Hepatocyte (in vitro differentiated cells): Measurements from ENCODE around the gene ADAMTS15. TPM values are rescaled to one million over a fixed set of nuclear protein-coding genes. Genes with fewer than 3 reads are reported as not detected.

Source experiments
- DNase-seq: peaks from one replicate; pipeline ENCODE4 v3.0.0-alpha.2; 2016; ENCODE audit warnings: low spot score
- H2AFZ ChIP-seq: fragments of 200-600 bp; sonication (generic); 2 replicates; pipeline ENCODE4 v1.6.0; 2016; ENCODE audit warnings: antibody characterized with exemption, mild to moderate bottlenecking
- H3K27ac ChIP-seq: fragments of 200-600 bp; sonication (generic); 2 replicates; pipeline ENCODE4 v1.5.1; 2016; ENCODE audit warnings: mild to moderate bottlenecking
- H3K27me3 ChIP-seq: fragments of 200-600 bp; sonication (generic); 2 replicates; pipeline ENCODE4 v1.6.1; 2016
- H3K36me3 ChIP-seq: fragments of 200-600 bp; sonication (generic); replicated peaks from 2 replicates; pipeline ENCODE4 v1.5.1; 2016; ENCODE audit warnings: low read depth; ENCODE audit not compliant: insufficient read depth
- H3K4me1 ChIP-seq: fragments of 200-600 bp; sonication (generic); 2 replicates; pipeline ENCODE4 v1.5.1; 2016; ENCODE audit warnings: mild to moderate bottlenecking, moderate library complexity; ENCODE audit not compliant: insufficient read depth
- H3K4me2 ChIP-seq: fragments of 200-600 bp; sonication (generic); 2 replicates; pipeline ENCODE4 v1.6.0; 2016
- H3K4me3 ChIP-seq: fragments of 200-600 bp; sonication (generic); 2 replicates; pipeline ENCODE4 v1.5.1; 2016; ENCODE audit warnings: mild to moderate bottlenecking
- H3K79me2 ChIP-seq: fragments of 200-600 bp; sonication (generic); 2 replicates; pipeline ENCODE4 v1.6.0; 2017; ENCODE audit warnings: mild to moderate bottlenecking
- H3K9me2 ChIP-seq: fragments of 200-600 bp; sonication (generic); replicated peaks from 2 replicates; pipeline ENCODE4 v1.6.0; 2017; ENCODE audit warnings: mild to moderate bottlenecking; ENCODE audit not compliant: insufficient read depth
- H3K9me3 ChIP-seq: fragments of 200-600 bp; sonication (generic); 2 replicates; pipeline ENCODE4 v1.5.1; 2016; ENCODE audit warnings: low read depth, mild to moderate bottlenecking
- H4K20me1 ChIP-seq: fragments of 200-600 bp; sonication (generic); 2 replicates; pipeline ENCODE4 v1.6.0; 2016; ENCODE audit warnings: mild to moderate bottlenecking; ENCODE audit not compliant: insufficient read depth, poor library complexity, severe bottlenecking
- EZH2 ChIP-seq: fragments of 200-600 bp; sonication (generic); IDR thresholded peaks from 2 replicates; pipeline ENCODE4 v1.6.1; 2016; ENCODE audit warnings: antibody characterized with exemption, mild to moderate bottlenecking, borderline replicate concordance
- EZH2phosphoT487 ChIP-seq: fragments of 200-600 bp; sonication (generic); IDR thresholded peaks from one replicate; pipeline ENCODE4 v1.6.1; 2018; ENCODE audit warnings: antibody characterized with exemption, mild to moderate bottlenecking, low read depth, moderate library complexity; ENCODE audit not compliant: unreplicated experiment, severe bottlenecking
- WGBS: methylation state at CpG from one replicate; pipeline ENCODE4 v1.1.6; 2016; ENCODE audit warnings: low lambda C conversion rate; ENCODE audit errors: missing lambda C conversion rate; 5-methylcytosine and 5-hydroxymethylcytosine counted together
- polyA plus RNA-seq: library from polyadenylated mRNA; unstranded; fragments of >200 nt; fragmentation: Nextera tagmentation; extraction: Ambion mirVana; gene quantifications from 2 replicates; pipeline ENCODE4 v1.2.1, GENCODE V29; 2016
- total RNA-seq: library from RNA; depleted of rRNA; stranded (reverse); fragments of >200 nt; gene quantifications from 2 replicates; pipeline ENCODE4 v1.2.3, GENCODE V29; 2014
- TF ChIP-seq, protein P1 (sequence below): fragments of 200-600 bp; sonication (generic); IDR thresholded peaks from 2 replicates; pipeline ENCODE4 v1.5.1; 2016; ENCODE audit warnings: antibody characterized with exemption, mild to moderate bottlenecking; ENCODE audit not compliant: poor library complexity

The ADAMTS15 gene
- total and polyA plus RNA-seq, 2 experiments from 2014 or later: 4.5 to 14.6 TPM

DNA sequence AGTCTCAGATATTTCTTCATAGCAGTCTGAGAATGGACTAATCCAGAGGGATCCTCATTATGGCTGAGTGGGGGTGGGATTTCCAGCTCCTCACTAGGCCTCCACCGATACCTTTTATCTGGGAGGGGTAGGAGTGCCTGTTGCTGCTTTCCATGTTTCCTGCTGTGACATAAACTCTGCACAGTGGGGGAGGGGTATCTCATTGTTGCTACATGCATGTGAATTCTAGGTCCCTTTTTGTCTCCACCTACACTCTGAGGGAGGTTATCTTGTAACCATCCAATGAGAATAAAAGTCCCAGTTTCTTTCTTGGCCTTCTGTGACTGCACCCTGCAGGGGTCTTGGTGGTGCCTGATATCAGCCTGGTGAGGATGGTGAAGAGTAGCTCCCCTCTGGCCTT, 60.5 kb downstream of the ADAMTS15 start:
- no peak overlapping the region for H3K27ac ChIP-seq

DNA sequence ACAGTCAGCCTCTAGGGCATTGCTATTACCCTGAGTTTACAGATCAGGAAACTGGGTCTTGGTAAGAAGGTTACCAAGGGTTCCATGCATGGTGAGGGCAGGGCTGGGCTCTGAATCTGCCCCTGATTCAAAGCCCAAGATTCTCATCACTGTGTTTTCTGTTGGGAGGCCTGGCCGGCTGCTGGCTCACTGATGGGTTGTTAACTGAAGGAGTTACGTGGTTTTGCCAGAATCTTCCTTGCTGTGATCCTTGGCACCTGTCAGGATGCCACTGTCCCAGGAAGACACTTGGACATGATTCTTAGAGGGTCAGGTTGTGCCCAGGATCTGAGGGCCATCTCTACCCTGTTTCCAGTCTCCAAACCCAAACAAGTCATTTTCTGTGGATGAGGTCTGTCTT, 61.5 kb downstream of the ADAMTS15 start:
- H2AFZ ChIP-seq: no peak overlapping the region
- H3K9me3 ChIP-seq: no peaks in the 10 kb centered on the region
- TF ChIP-seq EZH2 (no peak), EZH2phosphoT487 (no peak)
- TF ChIP-seq, protein P1, sequence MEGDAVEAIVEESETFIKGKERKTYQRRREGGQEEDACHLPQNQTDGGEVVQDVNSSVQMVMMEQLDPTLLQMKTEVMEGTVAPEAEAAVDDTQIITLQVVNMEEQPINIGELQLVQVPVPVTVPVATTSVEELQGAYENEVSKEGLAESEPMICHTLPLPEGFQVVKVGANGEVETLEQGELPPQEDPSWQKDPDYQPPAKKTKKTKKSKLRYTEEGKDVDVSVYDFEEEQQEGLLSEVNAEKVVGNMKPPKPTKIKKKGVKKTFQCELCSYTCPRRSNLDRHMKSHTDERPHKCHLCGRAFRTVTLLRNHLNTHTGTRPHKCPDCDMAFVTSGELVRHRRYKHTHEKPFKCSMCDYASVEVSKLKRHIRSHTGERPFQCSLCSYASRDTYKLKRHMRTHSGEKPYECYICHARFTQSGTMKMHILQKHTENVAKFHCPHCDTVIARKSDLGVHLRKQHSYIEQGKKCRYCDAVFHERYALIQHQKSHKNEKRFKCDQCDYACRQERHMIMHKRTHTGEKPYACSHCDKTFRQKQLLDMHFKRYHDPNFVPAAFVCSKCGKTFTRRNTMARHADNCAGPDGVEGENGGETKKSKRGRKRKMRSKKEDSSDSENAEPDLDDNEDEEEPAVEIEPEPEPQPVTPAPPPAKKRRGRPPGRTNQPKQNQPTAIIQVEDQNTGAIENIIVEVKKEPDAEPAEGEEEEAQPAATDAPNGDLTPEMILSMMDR: no peak
- no peaks in the 10 kb centered on the region for H3K36me3 ChIP-seq
- WGBS: 90% methylated on average over 2 of the region's 2 CpGs
- H3K9me2 ChIP-seq: no peaks in the 10 kb centered on the region
- H3K4me3 ChIP-seq: no peak overlapping the region
- H3K27ac ChIP-seq: peak overlapping the region; percentile 27
- H4K20me1 ChIP-seq: no peaks in the 10 kb centered on the region
- DNase-seq: no peak
- H3K4me1 ChIP-seq: no peaks in the 10 kb centered on the region
- no peak overlapping the region for H3K4me2 ChIP-seq
- H3K27me3 ChIP-seq: no peaks in the 10 kb centered on the region
- no peaks in the 10 kb centered on the region for H3K79me2 ChIP-seq

More for the DNA sequence above, 60.5 kb downstream of the ADAMTS15 start:
- Histone ChIP-seq H3K4me3 (no peak overlapping the region), H4K20me1 (no peaks in the 10 kb centered on the region), H3K9me3 (no peaks in the 10 kb centered on the region), H3K4me2 (no peak overlapping the region), H2AFZ (no peak overlapping the region), H3K79me2 (no peaks in the 10 kb centered on the region), H3K4me1 (no peaks in the 10 kb centered on the region), H3K9me2 (no peaks in the 10 kb centered on the region), H3K27me3 (no peaks in the 10 kb centered on the region), H3K36me3 (no peaks in the 10 kb centered on the region)
- TF ChIP-seq EZH2phosphoT487: no peak
- TF ChIP-seq, protein P1: no peak
- no peak for TF ChIP-seq EZH2
- DNase-seq: no peak
- WGBS: 57% methylated on average over 1 of the region's 1 CpG

DNA sequence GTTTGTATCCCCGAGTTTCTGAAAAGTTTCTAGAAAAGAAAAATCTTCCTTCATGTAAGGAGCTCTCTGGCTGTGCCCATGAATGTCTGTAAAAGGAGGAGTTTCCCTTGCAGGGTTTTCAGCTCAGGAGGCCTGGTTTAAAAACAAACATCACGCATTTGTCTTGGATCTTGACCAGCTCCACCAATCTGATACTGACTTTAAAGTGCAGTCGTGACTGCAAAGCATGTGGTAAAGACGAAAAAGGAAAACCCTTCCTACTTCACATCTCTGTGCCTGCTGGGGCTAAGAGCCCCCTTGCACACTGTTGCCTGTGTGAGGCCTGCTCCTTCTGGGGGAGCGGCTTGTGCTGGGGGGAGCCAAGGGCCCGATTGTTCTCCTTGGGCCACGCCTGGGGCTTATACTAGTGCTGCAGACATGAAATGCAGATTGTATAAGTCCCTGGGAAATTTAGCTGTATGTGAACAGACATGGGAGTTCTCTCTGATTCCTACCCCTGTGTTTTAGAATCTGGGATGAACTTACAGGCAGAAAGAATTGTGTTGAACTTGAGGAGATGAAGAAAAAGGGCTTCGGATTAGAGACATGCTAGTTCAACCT, 62.1 kb downstream of the ADAMTS15 start:
- Histone ChIP-seq H3K9me3 (no peaks in the 10 kb centered on the region), H3K4me1 (no peaks in the 10 kb centered on the region), H3K36me3 (no peaks in the 10 kb centered on the region), H3K9me2 (no peaks in the 10 kb centered on the region), H3K79me2 (no peaks in the 10 kb centered on the region), H3K27ac (peak overlapping the region; percentile 50), H4K20me1 (no peaks in the 10 kb centered on the region), H3K4me2 (no peak overlapping the region), H3K27me3 (no peaks in the 10 kb centered on the region), H2AFZ (no peak overlapping the region), H3K4me3 (no peak overlapping the region)
- no peak for TF ChIP-seq EZH2phosphoT487
- DNase-seq: no peak
- WGBS: 65% methylated on average over 8 of the region's 8 CpGs

DNA sequence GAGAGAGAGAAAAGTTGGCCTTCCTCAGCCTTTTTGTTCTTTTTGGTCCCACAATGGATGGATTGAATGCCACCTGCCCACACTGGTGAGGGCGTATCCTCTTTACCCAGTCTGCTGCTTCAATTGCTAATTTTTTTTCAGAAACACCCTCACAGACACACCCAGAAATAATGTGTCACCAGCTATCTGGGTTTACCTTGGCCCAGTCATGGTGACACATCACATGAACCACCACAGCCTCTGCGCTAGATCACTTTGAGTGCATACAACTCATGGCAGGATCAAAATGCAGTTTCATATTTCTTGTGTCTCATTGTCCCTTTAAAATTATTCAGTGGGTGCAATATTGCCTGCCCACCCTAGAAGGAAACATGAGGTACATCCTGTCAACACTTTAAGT, 63.3 kb downstream of the ADAMTS15 start:
- Histone ChIP-seq H2AFZ (no peak overlapping the region), H3K9me3 (no peaks in the 10 kb centered on the region), H3K9me2 (no peaks in the 10 kb centered on the region), H3K36me3 (no peaks in the 10 kb centered on the region), H3K27ac (no peak overlapping the region), H3K79me2 (no peaks in the 10 kb centered on the region), H4K20me1 (no peaks in the 10 kb centered on the region), H3K4me1 (no peaks in the 10 kb centered on the region), H3K4me3 (no peak overlapping the region), H3K27me3 (no peaks in the 10 kb centered on the region), H3K4me2 (no peak overlapping the region)
- TF ChIP-seq, protein P1: no peak
- no peak for TF ChIP-seq EZH2phosphoT487
- TF ChIP-seq EZH2: no peak
- DNase-seq: no peak
- 96% methylated on average over 2 of the region's 2 CpGs for WGBS
